ENCODE data around the gene RBM20.

Gene RBM20

GRCh38 chr10:110742801-110743200 is 98.7 kb downstream of the RBM20 start:
- DNase-seq: no peak

- peak; percentile 49 for DNase-seq
These were observed 100.6 kb downstream of the RBM20 start for GRCh38 chr10:110744782-110745181.

- peak; percentile 41 for DNase-seq
These were observed 102.2 kb downstream of the RBM20 start for GRCh38 chr10:110746254-110746826.

- DNase-seq: no peak
These were observed 103.0 kb downstream of the RBM20 start for GRCh38 chr10:110746969-110747608.

- no peak for DNase-seq
These were observed 103.7 kb downstream of the RBM20 start for GRCh38 chr10:110747609-110748464.

- DNase-seq: no peak
These were observed 104.8 kb downstream of the RBM20 start for GRCh38 chr10:110748970-110749369.

- no peak for DNase-seq
These were observed 106.8 kb downstream of the RBM20 start for GRCh38 chr10:110750931-110751330.

GRCh38 chr10:110751850-110752249 is 107.7 kb downstream of the RBM20 start:
- no peak for DNase-seq

GRCh38 chr10:110753462-110753861 is 109.3 kb downstream of the RBM20 start:
- no peak for DNase-seq

- DNase-seq: no peak
These were observed 110.4 kb downstream of the RBM20 start for GRCh38 chr10:110754375-110755105.

GRCh38 chr10:110755781-110756180 is 111.6 kb downstream of the RBM20 start:
- DNase-seq: no peak

GRCh38 chr10:110756876-110757275 is 112.7 kb downstream of the RBM20 start:
- no peak for DNase-seq

- no peak for DNase-seq
These were observed 113.5 kb downstream of the RBM20 start for GRCh38 chr10:110757586-110757985.

- DNase-seq: no peak
These were observed 114.1 kb downstream of the RBM20 start for GRCh38 chr10:110758128-110758765.

GRCh38 chr10:110758898-110759297 is 114.8 kb downstream of the RBM20 start:
- DNase-seq: no peak

- DNase-seq: no peak
These were observed 115.4 kb downstream of the RBM20 start for GRCh38 chr10:110759523-110759922.

GRCh38 chr10:110762109-110762848 is 118.1 kb downstream of the RBM20 start:
- DNase-seq: no peak

GRCh38 chr10:110762849-110763211 is 118.7 kb downstream of the RBM20 start:
- no peak for DNase-seq

- no peak for DNase-seq
These were observed 120.2 kb downstream of the RBM20 start for GRCh38 chr10:110764378-110764777.

GRCh38 chr10:110764793-110765512 is 120.8 kb downstream of the RBM20 start:
- no peak for DNase-seq

All from inflammatory macrophage treated with lipopolysaccharide for 4 hours (primary cell).